ENCODE results near the gene PLCB2. TPM values are rescaled to one million over a fixed set of nuclear protein-coding genes. Genes with fewer than 3 reads are reported as not detected.

PLCB2 gene
- total and polyA plus RNA-seq, 9 of the 15 experiments (the other 6 are each of a cell fraction or from before 2014, with no cell fraction given) = 0.37 to 12.3 (median 8.0) TPM

GRCh38 chr15:40274350-40275274 is 33.1 kb downstream of the PLCB2 start (continued):
- TF ChIP-seq PATZ1 (CRISPR knock-in tag; IDR thresholded peaks at IDR 0.05; ENCODE audit: borderline replicate concordance) = no peak
- no peak for TF ChIP-seq PCBP1 (IDR thresholded peaks at IDR 0.05; ENCODE audit: low read depth, low read length, poor library complexity, severe bottlenecking)
- TF ChIP-seq NCOA1 (IDR thresholded peaks at IDR 0.05; ENCODE audit: low read depth) = no peak
- no peak for TF ChIP-seq HMG20A (CRISPR knock-in tag; conservative IDR thresholded peaks at IDR 0.05)
- no peak for TF ChIP-seq C11orf30 (IDR thresholded peaks at IDR 0.05; ENCODE audit: low read depth)
- TF ChIP-seq RAD21 (CRISPR knock-in tag; conservative IDR thresholded peaks at IDR 0.05 in 1 of 2, IDR thresholded peaks at IDR 0.05 in 1 of 2) = peak; percentile 99 to 100
- TF ChIP-seq ZFP30 (CRISPR knock-in tag; IDR thresholded peaks at IDR 0.05; ENCODE audit: borderline replicate concordance) = no peak
- no peak for TF ChIP-seq FOXM1 (IDR thresholded peaks at IDR 0.05; ENCODE audit: low read depth)
- no peak for TF ChIP-seq FOXM1 (CRISPR knock-in tag; IDR thresholded peaks at IDR 0.05; ENCODE audit: low read depth)
- no peak for TF ChIP-seq PURB (CRISPR knock-in tag; IDR thresholded peaks at IDR 0.05; ENCODE audit: low read depth)
- no peak for TF ChIP-seq ZNF583 (CRISPR knock-in tag; IDR thresholded peaks at IDR 0.05)
- no peak for TF ChIP-seq DLX4 (CRISPR knock-in tag; IDR thresholded peaks at IDR 0.05)
- no peak for TF ChIP-seq ZFP36 (IDR thresholded peaks at IDR 0.05; ENCODE audit: low read depth, low read length, partially characterized antibody)
- no peak for TF ChIP-seq LARP7 (IDR thresholded peaks at IDR 0.05)
- no peak for TF ChIP-seq CBFA2T3 (IDR thresholded peaks at IDR 0.05)
- TF ChIP-seq TAF15 (IDR thresholded peaks at IDR 0.05; ENCODE audit: low read depth, low read length) = no peak
- TF ChIP-seq REST (IDR thresholded peaks at IDR 0.05; ENCODE audit: borderline replicate concordance) = peak; percentile 97
- no peak for TF ChIP-seq REST (CRISPR knock-in tag; IDR thresholded peaks at IDR 0.05; ENCODE audit: low read depth)
- TF ChIP-seq ZNF24 (IDR thresholded peaks at IDR 0.05) = peak; percentile 27; the same call in 1 of the 2 replicates
